HCT116 (cell line): ENCODE measurements around the gene CRYGA. TPM values are rescaled to one million over a fixed set of nuclear protein-coding genes. Genes with fewer than 3 reads are reported as not detected.

Experiments
- ATAC-seq: fragments of 200-7000 bp; cut with Tn5 transposase; 2 replicates; pipeline ENCODE4 v1.9.1; 2020; ENCODE audit warnings: mild to moderate bottlenecking, moderate library complexity
- BruUV-seq: library from RNA; stranded (reverse); fragments of 400-500 nt; replicated peaks from 2 replicates; lab custom pipeline; 2021; lab: Mats Ljungman, UMichigan
- CTCF ChIA-PET: fragments of 300-600 bp; sonication (Branson Sonifier 250); formaldehyde crosslinking; loops from one replicate; lab custom pipeline; 2021; ENCODE audit warnings: antibody characterized with exemption; lab: Charles Lee
- POLR2A ChIA-PET: fragments of 300-600, 350-600 bp; sonication (Branson Sonifier 250); formaldehyde crosslinking; loops from one replicate; lab custom pipeline; 2021; ENCODE audit warnings: antibody characterized with exemption; lab: Charles Lee
- RAD21 ChIA-PET, 2 experiments: fragments of 300-600 bp; sonication (Branson Sonifier 250); formaldehyde crosslinking; loops; one replicate each; lab custom pipeline; 2023; ENCODE audit warnings: low total read pairs in 2 of 2; ENCODE audit not compliant: uncharacterized antibody in 2 of 2, unreplicated experiment in 2 of 2, low non-redundant PET in 1 of 2; lab: Charles Lee
- DNase-seq: peaks from one replicate; pipeline ENCODE4 v3.0.0-alpha.2; 2010; ENCODE audit warnings: low read depth, low spot score
- H2AFZ ChIP-seq: fragments of 200-600 bp; shearing (Covaris generic), sonication (generic); 2 replicates; pipeline ENCODE4 v1.6.1; 2017; ENCODE audit warnings: low read depth, mixed run types, mixed read lengths, antibody characterized with exemption, low read length; ENCODE audit not compliant: poor library complexity, severe bottlenecking
- H3K27ac ChIP-seq: 2 replicates; pipeline ENCODE4 v1.5.1; 2012; ENCODE audit warnings: low read depth, low read length
- H3K27me3 ChIP-seq: fragments of 200-600 bp; sonication (generic); 2 replicates; pipeline ENCODE4 v1.6.1; 2016; ENCODE audit warnings: mixed run types, low read length, mixed read lengths; ENCODE audit not compliant: insufficient read depth
- H3K36me3 ChIP-seq, 2 experiments: fragments of 200-500 bp in 1 of 2; fragments of 200-600 bp in 1 of 2; sonication (Bioruptor generic) in 1 of 2; sonication (generic) in 1 of 2; 2 replicates each; pipeline versions ENCODE4 v1.5.1 to v1.6.1; 2014 to 2016; ENCODE audit warnings: low read length in 2 of 2, inconsistent platforms in 1 of 2, mixed read lengths in 1 of 2, mixed run types in 1 of 2; ENCODE audit not compliant: insufficient read depth in 2 of 2, control insufficient read depth in 1 of 2
- H3K4me1 ChIP-seq, 2 experiments: fragments of 200-600 bp in 1 of 2; sonication (generic) in 1 of 2; 2 replicates each; pipeline versions ENCODE4 v1.5.1 to v1.6.1; 2012 to 2017; ENCODE audit warnings: low read length in 2 of 2, inconsistent platforms in 1 of 2, mild to moderate bottlenecking in 1 of 2, mixed read lengths in 1 of 2, mixed run types in 1 of 2, moderate library complexity in 1 of 2; ENCODE audit not compliant: insufficient read depth in 2 of 2, control insufficient read depth in 1 of 2
- H3K4me2 ChIP-seq: fragments of 200-600 bp; sonication (generic); 2 replicates; pipeline ENCODE4 v1.6.1; 2017; ENCODE audit warnings: mixed run types, low read length, mixed read lengths
- H3K4me3 ChIP-seq, 2 experiments: fragments of 200-600 bp in 1 of 2; sonication (generic) in 1 of 2; replicated peaks in 1 of 2; 2 replicates each; pipeline ENCODE4 v1.5.1; 2011 to 2016; ENCODE audit warnings: low read length in 2 of 2, control low read depth in 1 of 2, low read depth in 1 of 2, mild to moderate bottlenecking in 1 of 2, mixed read lengths in 1 of 2, mixed run types in 1 of 2
- H3K79me2 ChIP-seq: fragments of 200-600 bp; sonication (generic); 2 replicates; pipeline ENCODE4 v1.6.1; 2017; ENCODE audit warnings: mild to moderate bottlenecking, mixed run types, low read length, moderate library complexity, mixed read lengths; ENCODE audit not compliant: insufficient read depth
- H3K9ac ChIP-seq: fragments of 200-600 bp; sonication (generic); 2 replicates; pipeline ENCODE4 v1.6.1; 2016; ENCODE audit warnings: low read length, mixed read lengths
- H3K9me2 ChIP-seq: fragments of 200-600 bp; sonication (generic), shearing (Covaris generic); 2 replicates; pipeline ENCODE4 v1.6.1; 2017; ENCODE audit warnings: mixed run types, mild to moderate bottlenecking, moderate library complexity; ENCODE audit not compliant: insufficient read depth
- H3K9me3 ChIP-seq, 2 experiments: fragments of 200-500 bp in 1 of 2; fragments of 200-600 bp in 1 of 2; sonication (Bioruptor generic) in 1 of 2; sonication (generic) in 1 of 2; 2 replicates each; pipeline ENCODE4 v1.6.1; 2014 to 2017; ENCODE audit warnings: low read length in 2 of 2, mixed read lengths in 2 of 2, inconsistent platforms in 1 of 2, low read depth in 1 of 2, mild to moderate bottlenecking in 1 of 2, mixed run types in 1 of 2, moderate library complexity in 1 of 2; ENCODE audit not compliant: control insufficient read depth in 1 of 2, insufficient read depth in 1 of 2
- H4K20me1 ChIP-seq: fragments of 200-600 bp; sonication (generic), shearing (Covaris generic); 2 replicates; pipeline ENCODE4 v1.6.1; 2017; ENCODE audit warnings: mixed run types, mild to moderate bottlenecking, moderate library complexity; ENCODE audit not compliant: insufficient read depth
- EZH2 ChIP-seq: fragments of 200-600 bp; sonication (generic); IDR thresholded peaks from 2 replicates; pipeline ENCODE4 v1.6.1; 2017; ENCODE audit warnings: antibody characterized with exemption, mixed run types
- EZH2phosphoT487 ChIP-seq: fragments of 200-600 bp; IDR thresholded peaks from 2 replicates; pipeline ENCODE4 v1.6.1; 2018; ENCODE audit warnings: antibody characterized with exemption, borderline replicate concordance
- JUND ChIP-seq: IDR thresholded peaks from 2 replicates; pipeline ENCODE4 v1.6.1; 2012
- POLR2AphosphoS5 ChIP-seq: IDR thresholded peaks from 2 replicates; pipeline ENCODE4 v1.6.1; 2011; ENCODE audit warnings: mild to moderate bottlenecking, low read depth, low read length, moderate library complexity
- intact Hi-C: fragments of 100-400 bp; cut with micrococcal nuclease; formaldehyde crosslinking; loops from 2 replicates; pipeline ENCODE4 v1.10.0; 2022
- total RNA-seq: library from RNA; stranded (reverse); gene quantifications from one replicate; pipeline ENCODE4 v1.2.1, GENCODE V29; 2021; ENCODE audit not compliant: unreplicated experiment
- TF ChIP-seq, protein P1 (sequence below): IDR thresholded peaks from 2 replicates; pipeline ENCODE4 v1.6.1; 2012
- TF ChIP-seq, protein P2 (sequence below), 3 experiments: fragments of 200-600 bp in 1 of 3; sonication (generic) in 1 of 3; IDR thresholded peaks in 2 of 3; conservative IDR thresholded peaks in 1 of 3; 2 replicates each; pipeline ENCODE4 v1.5.1; 2012 to 2017; ENCODE audit warnings: low read depth in 2 of 3, low read length in 2 of 3, antibody characterized with exemption in 1 of 3, borderline replicate concordance in 1 of 3, control low read depth in 1 of 3, mild to moderate bottlenecking in 1 of 3, mixed read lengths in 1 of 3, mixed run types in 1 of 3, moderate library complexity in 1 of 3; ENCODE audit not compliant: insufficient read depth in 1 of 3
- TF ChIP-seq, protein P3 (sequence below): IDR thresholded peaks from 2 replicates; pipeline ENCODE4 v1.6.1; 2012
- TF ChIP-seq, protein P4 (sequence below): IDR thresholded peaks from 2 replicates; pipeline ENCODE4 v1.6.1; 2011; ENCODE audit warnings: mild to moderate bottlenecking, low read length, moderate library complexity; ENCODE audit not compliant: insufficient replicate concordance; ENCODE audit errors: extremely low read depth

Gene CRYGA
- total RNA-seq, 1 experiment from 2014 or later, result not detected

DNA sequence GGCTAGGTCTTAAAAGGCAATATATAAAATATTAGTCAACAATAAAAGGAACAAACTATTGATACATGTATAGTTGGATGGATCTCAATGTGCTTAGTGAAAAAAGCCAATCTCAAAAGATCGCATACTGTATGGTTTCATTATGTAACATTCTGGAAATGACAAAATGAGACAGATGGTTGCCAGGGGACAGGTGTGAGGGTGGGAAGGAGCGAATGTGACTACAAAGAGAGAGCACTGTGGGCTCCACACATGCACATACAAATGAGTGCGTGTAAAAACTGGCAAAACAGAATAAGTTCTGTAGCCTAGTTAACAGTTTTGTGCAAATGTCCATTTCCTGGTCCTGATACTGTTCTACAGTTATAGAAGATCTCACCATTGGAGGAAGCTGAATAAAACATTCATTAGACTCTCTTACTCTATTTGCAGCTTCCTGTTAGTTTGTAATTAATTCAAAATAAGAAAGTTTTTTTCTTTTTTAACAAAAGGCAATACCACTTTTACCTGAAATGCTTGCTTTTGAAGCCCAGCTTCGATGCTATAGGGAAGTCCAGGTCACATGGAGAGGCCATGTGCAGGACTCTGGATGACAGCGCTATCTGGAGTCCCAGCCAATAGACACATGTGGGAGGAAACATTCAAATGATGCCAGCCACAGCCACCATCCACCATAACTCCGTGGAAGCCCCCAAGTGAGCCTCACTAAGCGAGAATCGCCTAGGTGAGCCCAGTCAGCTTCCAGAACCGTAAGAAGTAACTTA is 47.5 kb upstream of the CRYGA start:
- H3K27me3 ChIP-seq, result no peaks in the 10 kb centered on the region
- intact Hi-C loops, result no loop called here
- ChIA-PET CTCF (no interaction called here), RAD21 (no interaction called here), POLR2A (no interaction called here)
- no peak overlapping the region for H2AFZ ChIP-seq
- DNase-seq (no peak), ATAC-seq (no peak)
- H3K9ac ChIP-seq, result no peak overlapping the region
- no peak overlapping the region for H3K4me3 ChIP-seq
- H3K9me2 ChIP-seq, result no peaks in the 10 kb centered on the region
- no TSS peak for BruUV-seq
- no peaks in the 10 kb centered on the region for H3K79me2 ChIP-seq
- H3K9me3 ChIP-seq, result no peaks in the 10 kb centered on the region
- H4K20me1 ChIP-seq, result no peaks in the 10 kb centered on the region
- no peak overlapping the region for H3K4me2 ChIP-seq
- no peaks in the 10 kb centered on the region for H3K36me3 ChIP-seq
- TF ChIP-seq, protein P1, sequence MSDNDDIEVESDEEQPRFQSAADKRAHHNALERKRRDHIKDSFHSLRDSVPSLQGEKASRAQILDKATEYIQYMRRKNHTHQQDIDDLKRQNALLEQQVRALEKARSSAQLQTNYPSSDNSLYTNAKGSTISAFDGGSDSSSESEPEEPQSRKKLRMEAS, result no peak
- TF ChIP-seq EZH2phosphoT487 (no peak), POLR2AphosphoS5 (no peak), EZH2 (no peak), JUND (no peak)
- TF ChIP-seq, protein P2, sequence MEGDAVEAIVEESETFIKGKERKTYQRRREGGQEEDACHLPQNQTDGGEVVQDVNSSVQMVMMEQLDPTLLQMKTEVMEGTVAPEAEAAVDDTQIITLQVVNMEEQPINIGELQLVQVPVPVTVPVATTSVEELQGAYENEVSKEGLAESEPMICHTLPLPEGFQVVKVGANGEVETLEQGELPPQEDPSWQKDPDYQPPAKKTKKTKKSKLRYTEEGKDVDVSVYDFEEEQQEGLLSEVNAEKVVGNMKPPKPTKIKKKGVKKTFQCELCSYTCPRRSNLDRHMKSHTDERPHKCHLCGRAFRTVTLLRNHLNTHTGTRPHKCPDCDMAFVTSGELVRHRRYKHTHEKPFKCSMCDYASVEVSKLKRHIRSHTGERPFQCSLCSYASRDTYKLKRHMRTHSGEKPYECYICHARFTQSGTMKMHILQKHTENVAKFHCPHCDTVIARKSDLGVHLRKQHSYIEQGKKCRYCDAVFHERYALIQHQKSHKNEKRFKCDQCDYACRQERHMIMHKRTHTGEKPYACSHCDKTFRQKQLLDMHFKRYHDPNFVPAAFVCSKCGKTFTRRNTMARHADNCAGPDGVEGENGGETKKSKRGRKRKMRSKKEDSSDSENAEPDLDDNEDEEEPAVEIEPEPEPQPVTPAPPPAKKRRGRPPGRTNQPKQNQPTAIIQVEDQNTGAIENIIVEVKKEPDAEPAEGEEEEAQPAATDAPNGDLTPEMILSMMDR (IDR thresholded peaks at IDR 0.05 in 2 of 3, conservative IDR thresholded peaks at IDR 0.05 in 1 of 3; ENCODE audit: borderline replicate concordance in 1 of 3, insufficient read depth in 1 of 3, low read depth in 2 of 3, low read length in 2 of 3), result no peak
- TF ChIP-seq, protein P3, sequence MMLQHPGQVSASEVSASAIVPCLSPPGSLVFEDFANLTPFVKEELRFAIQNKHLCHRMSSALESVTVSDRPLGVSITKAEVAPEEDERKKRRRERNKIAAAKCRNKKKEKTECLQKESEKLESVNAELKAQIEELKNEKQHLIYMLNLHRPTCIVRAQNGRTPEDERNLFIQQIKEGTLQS, result no peak
- TF ChIP-seq, protein P4, sequence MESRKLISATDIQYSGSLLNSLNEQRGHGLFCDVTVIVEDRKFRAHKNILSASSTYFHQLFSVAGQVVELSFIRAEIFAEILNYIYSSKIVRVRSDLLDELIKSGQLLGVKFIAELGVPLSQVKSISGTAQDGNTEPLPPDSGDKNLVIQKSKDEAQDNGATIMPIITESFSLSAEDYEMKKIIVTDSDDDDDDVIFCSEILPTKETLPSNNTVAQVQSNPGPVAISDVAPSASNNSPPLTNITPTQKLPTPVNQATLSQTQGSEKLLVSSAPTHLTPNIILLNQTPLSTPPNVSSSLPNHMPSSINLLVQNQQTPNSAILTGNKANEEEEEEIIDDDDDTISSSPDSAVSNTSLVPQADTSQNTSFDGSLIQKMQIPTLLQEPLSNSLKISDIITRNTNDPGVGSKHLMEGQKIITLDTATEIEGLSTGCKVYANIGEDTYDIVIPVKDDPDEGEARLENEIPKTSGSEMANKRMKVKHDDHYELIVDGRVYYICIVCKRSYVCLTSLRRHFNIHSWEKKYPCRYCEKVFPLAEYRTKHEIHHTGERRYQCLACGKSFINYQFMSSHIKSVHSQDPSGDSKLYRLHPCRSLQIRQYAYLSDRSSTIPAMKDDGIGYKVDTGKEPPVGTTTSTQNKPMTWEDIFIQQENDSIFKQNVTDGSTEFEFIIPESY, result no peak
- H3K4me1 ChIP-seq, result no peaks in the 10 kb centered on the region
- no peak overlapping the region for H3K27ac ChIP-seq
